HS-27A (cell line): ENCODE measurements around the gene ZNF521.
"Not testable (repeated sequence)": the region's sequence is repeated elsewhere in the genome, so short reads cannot be mapped to it uniquely, and the experiment has no call there.

Experiments
- DNase-seq: peaks from one replicate; pipeline ENCODE4 v3.0.0-alpha.2; 2012; ENCODE audit warnings: low read depth, missing footprints

The ZNF521 gene

DNA sequence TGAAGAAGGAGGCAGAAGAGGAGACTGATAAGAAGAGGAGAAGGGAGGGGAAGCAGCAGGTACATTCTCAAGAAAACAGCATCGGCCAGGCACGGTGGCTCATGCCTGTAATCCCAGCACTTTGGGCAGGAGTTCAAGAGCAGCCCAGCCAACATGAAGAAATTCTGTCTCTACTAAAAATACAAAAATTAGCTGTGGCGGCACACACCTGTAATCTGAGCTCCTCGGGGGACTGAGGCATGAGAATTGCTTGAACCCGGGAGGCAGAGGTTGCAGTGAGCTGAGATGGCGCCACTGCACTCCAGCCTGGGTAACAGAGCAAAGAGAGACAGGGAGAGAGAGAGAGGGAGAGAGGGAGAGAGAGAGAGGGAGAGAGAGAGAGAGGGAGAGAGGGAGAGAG is 318.8 kb downstream of the ZNF521 start:
- DNase-seq = not testable (repeated sequence)

DNA sequence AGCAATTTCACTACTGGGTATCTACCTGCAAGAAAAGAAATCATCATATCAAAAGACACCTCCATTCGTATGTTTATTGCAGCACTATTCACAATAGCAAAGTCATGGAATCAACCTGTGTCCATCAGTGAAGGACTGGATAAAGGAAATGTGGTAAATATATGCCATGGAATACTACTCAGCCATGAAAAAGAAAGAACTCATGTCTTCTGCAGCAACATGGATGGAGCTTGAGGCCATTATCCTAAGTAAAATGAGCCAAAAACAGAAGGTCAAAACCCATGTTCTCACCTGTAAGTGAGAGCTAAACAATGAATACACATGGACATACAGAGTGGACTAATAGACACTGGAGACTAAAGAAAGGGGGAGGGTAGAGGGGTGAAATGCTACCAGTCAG is 322.2 kb downstream of the ZNF521 start:
- no peak for DNase-seq

DNA sequence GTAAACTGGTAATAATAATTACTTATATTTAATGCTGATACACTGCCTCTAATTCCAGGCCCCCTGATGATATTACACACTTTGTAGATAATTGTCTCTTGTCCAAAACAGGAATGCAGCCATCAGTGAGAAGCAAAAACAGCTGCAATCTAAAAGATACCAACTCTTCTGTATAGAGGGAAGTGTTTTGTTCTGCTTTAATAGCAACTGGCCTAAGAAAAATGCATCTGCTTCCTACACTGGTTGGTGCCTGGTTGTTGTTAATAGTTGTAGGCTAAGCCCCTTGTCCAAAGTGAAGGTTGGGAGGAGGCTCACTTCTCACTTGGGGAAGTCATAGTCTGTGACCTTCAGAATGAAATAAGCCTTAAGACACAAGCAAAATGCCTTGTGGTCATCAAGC is 332.0 kb downstream of the ZNF521 start:
- DNase-seq = no peak

DNA sequence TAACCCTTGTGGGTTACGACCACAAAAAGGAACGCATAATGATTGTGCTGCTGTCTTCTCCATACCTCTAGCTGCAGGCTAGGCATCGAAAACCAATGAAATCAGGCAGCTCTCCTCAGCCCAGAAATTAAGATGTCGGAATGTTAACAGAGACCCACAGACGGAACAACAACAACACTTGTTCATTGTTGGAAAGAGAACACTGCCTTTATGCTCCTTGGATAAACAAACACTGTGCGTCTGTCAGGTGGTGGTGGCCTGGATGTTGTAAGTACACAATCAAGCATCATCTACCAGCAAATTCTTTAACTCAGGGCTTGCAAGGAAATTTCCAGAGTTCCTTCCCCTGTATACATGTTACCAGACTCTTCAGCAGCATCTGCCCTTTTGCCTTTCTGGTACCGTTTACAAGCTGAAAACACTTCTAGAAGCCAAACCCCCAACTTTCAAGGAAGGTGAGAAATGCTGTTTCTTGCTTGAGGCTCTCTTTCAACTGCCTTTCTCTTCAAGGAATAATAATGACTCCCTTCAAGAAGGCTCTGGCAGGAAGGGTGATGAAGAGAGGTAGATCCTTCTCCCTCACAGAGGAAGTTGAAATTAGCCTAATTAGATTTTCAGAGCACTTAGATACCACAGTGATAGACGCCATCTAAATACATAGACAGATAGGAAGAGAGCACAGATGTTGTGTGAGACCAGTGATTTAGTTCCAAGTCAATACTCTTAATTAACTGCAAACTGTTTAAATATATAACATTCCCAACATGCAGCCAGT is 332.7 kb downstream of the ZNF521 start:
- no peak for DNase-seq

DNA sequence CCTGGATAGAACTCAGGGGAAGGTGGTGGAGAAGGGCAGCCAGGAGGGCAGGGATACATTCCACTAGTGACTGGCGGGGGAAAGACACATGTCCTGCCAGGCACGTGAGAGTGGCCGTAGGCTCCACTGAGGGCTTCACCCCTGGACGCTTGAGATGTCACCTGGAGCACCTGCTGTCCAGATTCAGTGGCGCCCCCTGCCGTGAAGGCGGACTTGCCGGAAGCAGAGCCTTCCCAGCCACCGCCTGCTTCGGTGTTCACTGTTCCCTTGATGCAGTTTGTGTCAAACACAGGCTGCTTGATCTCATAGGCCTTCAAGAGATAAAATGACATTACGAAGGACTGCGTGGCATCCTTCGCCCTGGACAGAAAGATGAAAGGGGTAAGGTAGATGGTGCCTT is 335.3 kb downstream of the ZNF521 start:
- DNase-seq = no peak

DNA sequence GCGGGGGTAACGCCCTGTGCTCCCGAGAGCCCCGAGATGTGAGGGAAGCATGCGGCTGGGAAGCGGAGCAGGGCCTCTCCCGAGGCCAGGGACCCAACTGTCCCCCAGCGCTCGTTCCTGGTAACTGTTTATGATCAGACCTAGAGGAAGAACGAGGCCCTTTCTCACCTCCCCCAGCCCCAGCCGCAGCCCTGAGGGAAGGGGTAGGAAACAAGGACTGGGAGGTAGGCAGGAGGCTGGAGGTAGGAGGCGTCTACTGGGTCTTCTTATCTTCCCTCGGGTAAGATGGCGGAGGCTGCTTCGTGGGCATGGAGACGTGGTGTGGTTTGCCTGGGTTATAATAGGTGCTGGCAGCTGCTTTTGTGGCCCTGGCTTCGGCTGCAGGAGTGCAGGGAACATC is 335.8 kb downstream of the ZNF521 start:
- no peak for DNase-seq
